Kidney epithelial cell (primary cell): ENCODE data around the gene PADI6. TPM values are rescaled to one million over a fixed set of nuclear protein-coding genes. Genes with fewer than 3 reads are reported as not detected.

Experiments
- DNase-seq: peaks from one replicate; pipeline ENCODE4 v3.0.0-alpha.2; 2010; ENCODE audit warnings: low read depth
- H3K27me3 ChIP-seq: 2 replicates; pipeline ENCODE4 v1.6.0; 2011; ENCODE audit warnings: low read length; ENCODE audit not compliant: control insufficient read depth, insufficient read depth
- H3K36me3 ChIP-seq: 2 replicates; pipeline ENCODE4 v1.5.1; 2011; ENCODE audit warnings: low read length; ENCODE audit not compliant: control insufficient read depth, insufficient read depth
- H3K4me3 ChIP-seq: 2 replicates; pipeline ENCODE4 v1.5.1; 2011; ENCODE audit warnings: low read depth, mild to moderate bottlenecking, control low read depth, low read length
- total RNA-seq: library from RNA; depleted of rRNA; stranded (reverse); fragments of >200 nt; gene quantifications from 2 replicates; pipeline ENCODE4 v1.2.3, GENCODE V29; 2015
- TF ChIP-seq, protein P1 (sequence below): IDR thresholded peaks from 2 replicates; pipeline ENCODE4 v1.5.1; 2011; ENCODE audit warnings: mild to moderate bottlenecking, moderate library complexity, low read length, control low read depth, inconsistent platforms; ENCODE audit not compliant: insufficient read depth, poor library complexity, severe bottlenecking

Gene PADI6
- total RNA-seq, 1 donor from 2014 or later: not detected

DNA sequence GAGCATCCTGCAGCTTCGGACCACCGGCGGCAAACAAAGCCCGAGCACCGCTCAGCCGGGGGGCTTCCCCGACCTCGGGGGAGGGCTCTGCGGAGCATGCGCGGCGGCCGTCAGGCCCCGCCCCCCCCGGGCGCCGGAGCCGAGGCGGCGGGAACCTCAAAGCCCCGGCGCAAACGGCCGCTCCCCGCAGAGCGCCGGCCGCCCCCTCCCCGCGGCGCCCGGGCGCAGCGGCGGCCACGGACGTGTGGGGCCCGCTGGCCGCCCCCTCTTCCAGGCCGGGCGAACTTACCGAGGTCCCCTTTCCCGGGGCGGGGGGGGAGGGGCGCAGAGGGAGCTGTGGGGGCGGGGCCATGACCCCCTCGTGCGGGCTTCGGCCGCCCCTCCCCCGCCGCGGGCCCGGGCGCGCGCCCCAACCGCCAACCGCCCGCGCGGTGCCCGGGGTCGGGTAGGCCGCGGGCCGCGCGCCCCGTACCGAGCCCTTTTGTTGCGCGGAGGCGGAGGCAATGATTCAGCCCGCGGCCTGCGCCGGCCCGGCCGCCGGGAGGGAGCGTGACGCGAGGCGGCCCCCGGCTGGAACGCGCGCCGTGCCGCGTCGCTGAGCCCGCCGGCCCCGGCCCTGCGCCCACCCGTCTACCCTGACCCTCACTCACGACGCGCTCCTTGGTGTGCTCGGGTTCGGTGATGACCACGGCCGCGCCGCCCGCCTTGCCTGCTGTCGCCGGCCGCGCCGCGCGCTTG is 65.8 kb downstream of the PADI6 start:
- no peak for DNase-seq

DNA sequence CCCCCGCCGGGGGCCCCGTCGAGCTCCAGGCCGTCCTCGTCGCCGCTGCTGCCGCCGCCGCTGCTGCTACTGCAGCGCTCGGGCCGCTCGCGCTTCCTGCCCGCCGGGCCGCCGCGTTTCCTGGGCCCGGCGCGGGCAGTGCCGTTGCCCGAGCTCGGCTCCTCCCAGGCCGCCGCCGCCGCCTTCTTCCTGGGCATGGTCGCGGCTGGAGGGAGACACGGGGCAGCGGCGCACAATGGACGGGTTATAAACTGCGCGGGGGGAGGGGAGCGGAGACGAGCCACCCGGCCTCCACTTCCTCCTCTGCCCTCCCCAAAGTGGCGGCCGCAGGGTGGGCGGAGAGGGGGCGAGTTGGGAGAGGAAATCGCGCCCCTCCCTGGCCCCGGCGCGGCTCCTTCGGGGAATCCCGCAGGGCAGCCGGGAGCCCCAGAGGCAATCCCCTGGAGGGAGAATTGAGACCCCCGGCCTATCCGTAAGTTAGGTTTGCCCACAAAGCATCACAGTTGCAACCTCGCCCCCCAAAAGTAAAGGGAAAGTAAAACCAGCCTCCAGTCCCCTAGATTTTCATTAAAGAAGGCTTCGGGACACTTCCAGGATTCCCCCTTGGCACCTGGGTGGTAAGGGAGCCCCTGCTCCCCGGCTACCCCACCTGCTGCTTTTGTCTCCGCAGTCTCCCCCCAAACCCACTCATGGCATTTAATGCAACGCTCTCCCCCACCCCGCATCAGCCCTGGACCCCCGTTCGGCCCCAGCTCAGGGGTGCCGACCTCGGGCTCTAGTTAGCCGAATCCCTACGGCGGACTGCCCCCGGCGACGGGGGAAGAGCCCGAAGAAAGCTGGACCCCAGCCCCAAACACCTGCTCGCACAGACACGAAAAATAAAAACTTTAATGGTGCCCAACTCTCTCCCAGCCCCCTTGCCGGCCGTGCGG is 66.6 kb downstream of the PADI6 start:
- peaks cover 2% of the 10 kb centered on the region for H3K36me3 ChIP-seq
- TF ChIP-seq, protein P1, sequence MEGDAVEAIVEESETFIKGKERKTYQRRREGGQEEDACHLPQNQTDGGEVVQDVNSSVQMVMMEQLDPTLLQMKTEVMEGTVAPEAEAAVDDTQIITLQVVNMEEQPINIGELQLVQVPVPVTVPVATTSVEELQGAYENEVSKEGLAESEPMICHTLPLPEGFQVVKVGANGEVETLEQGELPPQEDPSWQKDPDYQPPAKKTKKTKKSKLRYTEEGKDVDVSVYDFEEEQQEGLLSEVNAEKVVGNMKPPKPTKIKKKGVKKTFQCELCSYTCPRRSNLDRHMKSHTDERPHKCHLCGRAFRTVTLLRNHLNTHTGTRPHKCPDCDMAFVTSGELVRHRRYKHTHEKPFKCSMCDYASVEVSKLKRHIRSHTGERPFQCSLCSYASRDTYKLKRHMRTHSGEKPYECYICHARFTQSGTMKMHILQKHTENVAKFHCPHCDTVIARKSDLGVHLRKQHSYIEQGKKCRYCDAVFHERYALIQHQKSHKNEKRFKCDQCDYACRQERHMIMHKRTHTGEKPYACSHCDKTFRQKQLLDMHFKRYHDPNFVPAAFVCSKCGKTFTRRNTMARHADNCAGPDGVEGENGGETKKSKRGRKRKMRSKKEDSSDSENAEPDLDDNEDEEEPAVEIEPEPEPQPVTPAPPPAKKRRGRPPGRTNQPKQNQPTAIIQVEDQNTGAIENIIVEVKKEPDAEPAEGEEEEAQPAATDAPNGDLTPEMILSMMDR: no peak
- no peaks in the 10 kb centered on the region for H3K27me3 ChIP-seq
- H3K4me3 ChIP-seq: peak overlapping the region; percentile 72
- DNase-seq: no peak

More for the DNA sequence above, 65.8 kb downstream of the PADI6 start:
- TF ChIP-seq, protein P1: no peak
- peak overlapping the region; percentile 72 for H3K4me3 ChIP-seq
- peaks cover 4% of the 10 kb centered on the region for H3K36me3 ChIP-seq
- no peaks in the 10 kb centered on the region for H3K27me3 ChIP-seq

DNA sequence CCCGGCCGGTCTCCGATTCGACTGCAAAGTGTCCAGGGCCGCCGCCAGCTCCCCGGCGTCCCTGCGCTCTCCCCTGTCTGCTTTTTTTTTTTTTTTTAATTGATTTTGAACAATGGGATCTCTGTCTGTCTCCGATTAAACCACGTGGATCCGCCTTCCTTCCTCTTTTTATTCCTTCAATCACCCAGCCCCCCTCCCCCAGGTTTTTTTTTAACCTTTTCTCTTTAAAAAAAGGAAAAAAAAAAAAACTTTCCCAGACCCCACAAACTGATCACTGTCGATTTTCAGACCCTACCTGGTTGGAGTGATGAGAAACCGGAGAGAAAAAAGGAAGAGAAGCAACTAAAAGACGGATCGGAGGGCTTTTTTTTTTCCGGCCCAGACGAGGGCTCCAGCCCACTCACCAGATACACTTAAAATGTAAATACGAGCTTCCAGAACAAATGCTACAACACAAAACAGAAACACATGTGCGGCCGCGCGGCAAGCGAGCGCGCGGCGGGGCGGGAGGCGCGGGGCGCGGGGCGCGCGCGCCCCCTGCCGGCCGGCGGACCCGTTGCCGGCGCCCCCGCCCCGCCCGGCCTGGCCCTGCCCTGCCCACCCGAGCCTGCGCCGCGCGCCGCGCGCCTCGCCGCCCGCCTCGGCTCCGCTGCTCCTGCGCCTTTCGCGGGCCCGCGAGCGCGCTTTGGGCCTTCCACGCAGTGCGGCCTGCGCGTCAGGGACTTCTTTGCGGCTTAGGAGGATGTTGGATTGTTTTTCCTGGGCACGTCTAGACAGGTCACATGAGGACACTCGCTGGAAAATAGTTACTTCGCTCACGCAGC is 67.5 kb downstream of the PADI6 start, which contains the start of gene RCC2:
TSS of gene RCC2 (minus strand) at position 428 of the 824 bp plus-strand sequence. CDS start 1,163 bp downstream, outside the sequence.
- TF ChIP-seq, protein P1: no peak

DNA sequence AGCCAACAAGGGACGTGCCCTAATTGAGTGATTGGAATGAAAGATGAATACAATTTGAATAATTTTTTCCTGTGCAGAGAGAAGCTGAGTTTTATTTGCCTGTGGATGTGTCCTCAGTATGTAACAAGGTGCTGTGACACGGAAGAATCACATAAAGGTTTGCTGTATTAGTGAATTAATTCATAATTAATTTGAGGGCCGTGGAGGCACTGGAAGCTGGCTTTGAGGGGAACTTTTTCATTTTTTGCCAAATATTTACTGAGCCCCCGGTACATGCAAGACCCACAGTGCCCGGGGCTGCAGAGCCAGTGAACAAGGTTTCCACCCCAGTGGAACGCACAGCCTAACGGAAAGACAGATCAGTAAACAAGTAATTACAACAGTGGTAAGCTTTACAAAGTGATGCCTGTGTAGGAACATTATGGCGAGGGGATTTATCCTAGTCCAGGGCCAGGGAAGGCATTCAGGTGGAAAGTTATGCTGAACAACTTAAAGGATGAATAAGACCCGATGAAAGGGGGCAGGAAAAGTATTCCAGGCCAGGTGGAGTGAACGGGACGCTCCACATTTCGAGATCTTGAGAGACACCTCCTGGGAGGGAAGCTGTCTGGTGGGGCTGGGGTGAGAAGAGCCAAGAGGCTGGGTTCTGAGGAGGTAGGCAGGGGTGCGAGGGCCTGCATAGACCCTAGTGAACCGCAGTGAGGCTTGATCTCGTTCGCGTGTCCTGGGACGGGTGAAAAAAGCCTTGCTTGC is 68.3 kb downstream of the PADI6 start:
- TF ChIP-seq, protein P1: no peak
- Histone ChIP-seq H3K4me3 (peak overlapping the region; percentile 60), H3K27me3 (no peaks in the 10 kb centered on the region), H3K36me3 (no peaks in the 10 kb centered on the region)
- DNase-seq: no peak

More for the DNA sequence above, 67.5 kb downstream of the PADI6 start, which contains the start of gene RCC2:
- no peak for DNase-seq
- Histone ChIP-seq H3K4me3 (peak within 1 kb of the TSS; percentile 72), H3K36me3 (peaks cover 1% of the 10 kb centered on the region), H3K27me3 (no peaks in the 10 kb centered on the region)

DNA sequence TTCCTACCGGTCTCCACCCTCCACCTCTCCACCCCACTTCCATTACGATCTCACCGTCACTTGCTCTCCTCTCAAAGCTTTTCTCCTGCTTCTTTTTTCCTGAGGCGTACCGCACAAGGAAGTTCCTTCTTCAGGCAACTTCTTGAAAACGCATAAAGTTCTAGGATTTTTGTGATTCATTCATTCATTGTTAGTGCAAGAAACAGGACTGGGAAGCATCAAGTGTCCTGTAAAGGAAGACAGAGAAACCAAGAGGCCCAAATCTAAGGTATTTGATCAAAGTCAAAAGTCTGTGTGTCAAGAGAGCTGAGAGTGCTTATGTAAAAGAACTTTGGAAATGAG is 68.8 kb downstream of the PADI6 start:
- no peaks in the 10 kb centered on the region for H3K36me3 ChIP-seq
- DNase-seq: no peak
- no peak overlapping the region for H3K4me3 ChIP-seq
- TF ChIP-seq, protein P1: no peak
- H3K27me3 ChIP-seq: no peaks in the 10 kb centered on the region
